K562 (cell line): ENCODE measurements around the gene RNF31. TPM values are rescaled to one million over a fixed set of nuclear protein-coding genes. Genes with fewer than 3 reads are reported as not detected.

Experiments used
- MYBL2 ChIP-seq, 2 experiments: fragments of 450-650 bp in 1 of 2; sonication (generic) in 1 of 2; formaldehyde crosslinking in 1 of 2; IDR thresholded peaks; 2 replicates each; pipeline versions ENCODE4 v1.6.1 to v1.8.1; 2017 to 2022; ENCODE audit warnings: borderline replicate concordance in 1 of 2, inconsistent platforms in 1 of 2, low read depth in 1 of 2, mild to moderate bottlenecking in 1 of 2, missing genetic modification reagents in 1 of 2, moderate library complexity in 1 of 2
- polyA plus RNA-seq, 8 experiments: library from polyadenylated mRNA; depleted of rRNA in 4 of 8; stranded (reverse) in 5 of 8; unstranded in 3 of 8; fragments of >200 nt; fragmentation: Nextera tagmentation in 2 of 8; fragmentation: Illumina TruSeq in 1 of 8; extraction: Ambion mirVana in 2 of 8; extraction: Trizol in 1 of 8; gene quantifications; 2 replicates each; pipeline versions ENCODE4 v1.2.1 to v1.2.3, GENCODE V29; 2011 to 2014; ENCODE audit warnings: inconsistent platforms in 1 of 8, missing spikeins in 1 of 8
- total RNA-seq, 7 experiments: library from RNA; depleted of rRNA in 6 of 7; stranded (reverse); fragments of >200 nt in 6 of 7; fragmentation: Illumina TruSeq in 2 of 7; extraction: Trizol in 2 of 7; gene quantifications; 2 replicates each; pipeline versions ENCODE4 v1.2.1 to v1.2.3, GENCODE V29; 2011 to 2021; ENCODE audit warnings: low replicate concordance in 1 of 7
- TF ChIP-seq, protein P1 (sequence below): fragments of 450-650 bp; IDR thresholded peaks from 2 replicates; pipeline ENCODE4 v1.6.1; 2016; ENCODE audit warnings: mild to moderate bottlenecking
- TF ChIP-seq, protein P2 (sequence below), 2 experiments: fragments of 450-650 bp; IDR thresholded peaks; 2 replicates each; pipeline ENCODE4 v1.6.1; 2016
- TF ChIP-seq, protein P3 (sequence below): sonication (generic); formaldehyde crosslinking; IDR thresholded peaks from 2 replicates; pipeline ENCODE4 v1.8.0; 2023; ENCODE audit warnings: mild to moderate bottlenecking, missing genetic modification reagents

The RNF31 gene
- total and polyA plus RNA-seq, 9 of the 15 experiments (the other 6 are each of a cell fraction or from before 2014, with no cell fraction given) = 3.1 to 47.6 (median 19.1) TPM

DNA sequence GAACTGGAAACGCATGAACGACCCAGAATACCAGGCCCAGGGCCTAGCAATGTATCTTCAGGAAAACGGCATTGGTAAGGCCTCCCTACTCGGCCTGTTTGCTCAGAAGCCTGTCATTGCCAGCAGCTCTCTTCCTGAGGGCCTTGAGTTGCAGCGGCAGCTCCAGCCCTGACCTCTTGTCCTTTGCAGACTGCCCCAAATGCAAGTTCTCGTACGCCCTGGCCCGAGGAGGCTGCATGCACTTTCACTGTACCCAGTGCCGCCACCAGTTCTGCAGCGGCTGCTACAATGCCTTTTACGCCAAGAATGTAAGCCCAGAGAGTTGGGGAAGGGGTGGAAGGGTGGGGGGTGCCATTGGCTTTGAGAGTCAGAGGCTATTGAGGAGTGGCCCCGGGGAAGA lies 10.0 kb downstream of the RNF31 start (continued):
- TF ChIP-seq, protein P1, sequence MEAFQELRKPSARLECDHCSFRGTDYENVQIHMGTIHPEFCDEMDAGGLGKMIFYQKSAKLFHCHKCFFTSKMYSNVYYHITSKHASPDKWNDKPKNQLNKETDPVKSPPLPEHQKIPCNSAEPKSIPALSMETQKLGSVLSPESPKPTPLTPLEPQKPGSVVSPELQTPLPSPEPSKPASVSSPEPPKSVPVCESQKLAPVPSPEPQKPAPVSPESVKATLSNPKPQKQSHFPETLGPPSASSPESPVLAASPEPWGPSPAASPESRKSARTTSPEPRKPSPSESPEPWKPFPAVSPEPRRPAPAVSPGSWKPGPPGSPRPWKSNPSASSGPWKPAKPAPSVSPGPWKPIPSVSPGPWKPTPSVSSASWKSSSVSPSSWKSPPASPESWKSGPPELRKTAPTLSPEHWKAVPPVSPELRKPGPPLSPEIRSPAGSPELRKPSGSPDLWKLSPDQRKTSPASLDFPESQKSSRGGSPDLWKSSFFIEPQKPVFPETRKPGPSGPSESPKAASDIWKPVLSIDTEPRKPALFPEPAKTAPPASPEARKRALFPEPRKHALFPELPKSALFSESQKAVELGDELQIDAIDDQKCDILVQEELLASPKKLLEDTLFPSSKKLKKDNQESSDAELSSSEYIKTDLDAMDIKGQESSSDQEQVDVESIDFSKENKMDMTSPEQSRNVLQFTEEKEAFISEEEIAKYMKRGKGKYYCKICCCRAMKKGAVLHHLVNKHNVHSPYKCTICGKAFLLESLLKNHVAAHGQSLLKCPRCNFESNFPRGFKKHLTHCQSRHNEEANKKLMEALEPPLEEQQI = no peak
- TF ChIP-seq, protein P2, sequence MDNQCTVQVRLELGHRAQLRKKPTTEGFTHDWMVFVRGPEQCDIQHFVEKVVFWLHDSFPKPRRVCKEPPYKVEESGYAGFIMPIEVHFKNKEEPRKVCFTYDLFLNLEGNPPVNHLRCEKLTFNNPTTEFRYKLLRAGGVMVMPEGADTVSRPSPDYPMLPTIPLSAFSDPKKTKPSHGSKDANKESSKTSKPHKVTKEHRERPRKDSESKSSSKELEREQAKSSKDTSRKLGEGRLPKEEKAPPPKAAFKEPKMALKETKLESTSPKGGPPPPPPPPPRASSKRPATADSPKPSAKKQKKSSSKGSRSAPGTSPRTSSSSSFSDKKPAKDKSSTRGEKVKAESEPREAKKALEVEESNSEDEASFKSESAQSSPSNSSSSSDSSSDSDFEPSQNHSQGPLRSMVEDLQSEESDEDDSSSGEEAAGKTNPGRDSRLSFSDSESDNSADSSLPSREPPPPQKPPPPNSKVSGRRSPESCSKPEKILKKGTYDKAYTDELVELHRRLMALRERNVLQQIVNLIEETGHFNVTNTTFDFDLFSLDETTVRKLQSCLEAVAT (IDR thresholded peaks at IDR 0.05) = no peak
- TF ChIP-seq MYBL2 (IDR thresholded peaks at IDR 0.05; ENCODE audit: low read depth) (no peak), MYBL2 (CRISPR knock-in tag; IDR thresholded peaks at IDR 0.05; ENCODE audit: borderline replicate concordance) (no peak)
- TF ChIP-seq, protein P3, sequence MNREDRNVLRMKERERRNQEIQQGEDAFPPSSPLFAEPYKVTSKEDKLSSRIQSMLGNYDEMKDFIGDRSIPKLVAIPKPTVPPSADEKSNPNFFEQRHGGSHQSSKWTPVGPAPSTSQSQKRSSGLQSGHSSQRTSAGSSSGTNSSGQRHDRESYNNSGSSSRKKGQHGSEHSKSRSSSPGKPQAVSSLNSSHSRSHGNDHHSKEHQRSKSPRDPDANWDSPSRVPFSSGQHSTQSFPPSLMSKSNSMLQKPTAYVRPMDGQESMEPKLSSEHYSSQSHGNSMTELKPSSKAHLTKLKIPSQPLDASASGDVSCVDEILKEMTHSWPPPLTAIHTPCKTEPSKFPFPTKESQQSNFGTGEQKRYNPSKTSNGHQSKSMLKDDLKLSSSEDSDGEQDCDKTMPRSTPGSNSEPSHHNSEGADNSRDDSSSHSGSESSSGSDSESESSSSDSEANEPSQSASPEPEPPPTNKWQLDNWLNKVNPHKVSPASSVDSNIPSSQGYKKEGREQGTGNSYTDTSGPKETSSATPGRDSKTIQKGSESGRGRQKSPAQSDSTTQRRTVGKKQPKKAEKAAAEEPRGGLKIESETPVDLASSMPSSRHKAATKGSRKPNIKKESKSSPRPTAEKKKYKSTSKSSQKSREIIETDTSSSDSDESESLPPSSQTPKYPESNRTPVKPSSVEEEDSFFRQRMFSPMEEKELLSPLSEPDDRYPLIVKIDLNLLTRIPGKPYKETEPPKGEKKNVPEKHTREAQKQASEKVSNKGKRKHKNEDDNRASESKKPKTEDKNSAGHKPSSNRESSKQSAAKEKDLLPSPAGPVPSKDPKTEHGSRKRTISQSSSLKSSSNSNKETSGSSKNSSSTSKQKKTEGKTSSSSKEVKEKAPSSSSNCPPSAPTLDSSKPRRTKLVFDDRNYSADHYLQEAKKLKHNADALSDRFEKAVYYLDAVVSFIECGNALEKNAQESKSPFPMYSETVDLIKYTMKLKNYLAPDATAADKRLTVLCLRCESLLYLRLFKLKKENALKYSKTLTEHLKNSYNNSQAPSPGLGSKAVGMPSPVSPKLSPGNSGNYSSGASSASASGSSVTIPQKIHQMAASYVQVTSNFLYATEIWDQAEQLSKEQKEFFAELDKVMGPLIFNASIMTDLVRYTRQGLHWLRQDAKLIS (CRISPR knock-in tag) = no peak
